Naive thymus-derived CD4-positive, alpha-beta T cell (primary cell): ENCODE measurements around the gene CACNG4. TPM values are rescaled to one million over a fixed set of nuclear protein-coding genes. Genes with fewer than 3 reads are reported as not detected.

Source experiments
- ATAC-seq: fragments of 150-1000 bp; cut with Tn5 transposase; 2 replicates; pipeline ENCODE4 v1.10.0; 2021; ENCODE audit warnings: mild to moderate bottlenecking, moderate library complexity
- CTCF ChIA-PET: fragments of 350-600 bp; sonication (Branson Sonifier 250); formaldehyde crosslinking; loops from one replicate; lab custom pipeline; 2021; ENCODE audit warnings: antibody characterized with exemption; lab: Charles Lee
- POLR2A ChIA-PET: fragments of 350-600 bp; sonication (Branson Sonifier 250); formaldehyde crosslinking; loops from one replicate; lab custom pipeline; 2021; ENCODE audit warnings: antibody characterized with exemption, inconsistent platforms; lab: Charles Lee
- DNase-seq, 9 donors: peaks; one replicate each; pipeline versions ENCODE4 v3.0.0 to v3.0.0-alpha.2; 2020 to 2022; ENCODE audit warnings: mixed read lengths in 1 of 9
- H3K27ac ChIP-seq: one replicate; pipeline ENCODE4 v1.7.0; 2013; ENCODE audit warnings: mild to moderate bottlenecking, low read depth, low read length, moderate library complexity
- H3K27me3 ChIP-seq, 2 donors: one replicate each; pipeline ENCODE4 v1.7.0; 2013; ENCODE audit warnings: low read length in 2 of 2, mild to moderate bottlenecking in 2 of 2, moderate library complexity in 2 of 2; ENCODE audit not compliant: control insufficient read depth in 2 of 2, insufficient read depth in 2 of 2
- H3K36me3 ChIP-seq, 3 experiments: 1 replicate in 2 of 3; 2 replicates in 1 of 3; pipeline ENCODE4 v1.7.0; 2013; ENCODE audit warnings: low read length in 3 of 3, mild to moderate bottlenecking in 3 of 3, moderate library complexity in 1 of 3; ENCODE audit not compliant: insufficient read depth in 3 of 3, control insufficient read depth in 2 of 3
- H3K4me1 ChIP-seq, 2 donors: one replicate each; pipeline ENCODE4 v1.7.0; 2013; ENCODE audit warnings: low read length in 2 of 2, mild to moderate bottlenecking in 2 of 2, moderate library complexity in 1 of 2; ENCODE audit not compliant: control insufficient read depth in 2 of 2, insufficient read depth in 2 of 2
- H3K4me3 ChIP-seq: 2 replicates; pipeline ENCODE4 v1.7.0; 2013; ENCODE audit warnings: mild to moderate bottlenecking, low read length
- H3K9me3 ChIP-seq, 3 experiments: 1 replicate in 2 of 3; 2 replicates in 1 of 3; pipeline ENCODE4 v1.7.0; 2013; ENCODE audit warnings: low read length in 3 of 3; ENCODE audit not compliant: control insufficient read depth in 2 of 3
- H3K27ac Mint-ChIP-seq, 9 donors: one replicate each; pipeline ENCODE4 v1.8.0; 2020 to 2022; ENCODE audit warnings: mixed read lengths in 9 of 9, mild to moderate bottlenecking in 8 of 9, moderate library complexity in 5 of 9, inconsistent platforms in 2 of 9
- H3K27me3 Mint-ChIP-seq, 5 donors: one replicate each; pipeline ENCODE4 v1.8.0; 2021 to 2022; ENCODE audit warnings: mixed read lengths in 5 of 5, mild to moderate bottlenecking in 1 of 5
- H3K36me3 Mint-ChIP-seq, 5 donors: one replicate each; pipeline ENCODE4 v1.8.0; 2020 to 2022; ENCODE audit warnings: mixed read lengths in 5 of 5, mild to moderate bottlenecking in 3 of 5, inconsistent platforms in 1 of 5
- H3K4me1 Mint-ChIP-seq, 7 donors: one replicate each; pipeline ENCODE4 v1.8.0; 2020 to 2022; ENCODE audit warnings: mixed read lengths in 7 of 7, mild to moderate bottlenecking in 3 of 7, inconsistent platforms in 1 of 7
- H3K4me3 Mint-ChIP-seq, 10 donors: one replicate each; pipeline ENCODE4 v1.8.0; 2020 to 2022; ENCODE audit warnings: mild to moderate bottlenecking in 10 of 10, mixed read lengths in 10 of 10, moderate library complexity in 6 of 10, inconsistent platforms in 2 of 10
- H3K9me3 Mint-ChIP-seq, 11 donors: one replicate each; pipeline ENCODE4 v1.8.0; 2020 to 2022; ENCODE audit warnings: mixed read lengths in 11 of 11, mild to moderate bottlenecking in 4 of 11, inconsistent platforms in 1 of 11, moderate library complexity in 1 of 11
- intact Hi-C, 2 donors: fragments of 100-400 bp; cut with micrococcal nuclease; formaldehyde crosslinking; loops; one replicate each; pipeline ENCODE4 v1.15.1; 2023
- polyA plus RNA-seq, 2 donors: library from polyadenylated mRNA; unstranded; fragments of 300-500 nt; fragmentation: Illumina TruSeq; gene quantifications; one replicate each; pipeline ENCODE4 v1.2.3, GENCODE V29; 2021
- total RNA-seq, 6 experiments: library from RNA in 5 of 6; stranded (reverse) in 5 of 6; gene quantifications; 1 replicate in 5 of 6; 2 replicates in 1 of 6; pipeline ENCODE4 v1.2.3 and lab custom pipeline; 2021 to 2026

The CACNG4 gene
- total and polyA plus RNA-seq, 7 experiments from 2014 or later, result not detected

- CTCF ChIA-PET, result no interaction called here
- Histone ChIP-seq H3K4me3 (no peak overlapping the region), H3K4me1 (no peaks in the 10 kb centered on the region), H3K9me3 (no peaks in the 10 kb centered on the region), H3K36me3 (peaks cover 0 to 16% (median 7%) of the 10 kb centered on the region in 3 experiments), H3K27ac (no peak overlapping the region), H3K27me3 (no peaks in the 10 kb centered on the region)
- POLR2A ChIA-PET, result no interaction called here
- ATAC-seq (no peak), DNase-seq (no peak)
- Mint-ChIP-seq H3K27me3 (no peaks in the 10 kb centered on the region), H3K27ac (no peak overlapping the region), H3K36me3 (peaks cover 8 to 56% (median 37%) of the 10 kb centered on the region in 5 donors), H3K4me1 (no peaks in the 10 kb centered on the region), H3K9me3 (peaks cover 0 to 10% (median 0%) of the 10 kb centered on the region in 11 donors), H3K4me3 (no peak overlapping the region)
- intact Hi-C loops, result no loop called here
Observed at GRCh38 chr17:67074781-67075180, 110.3 kb downstream of the CACNG4 start.

- no peak overlapping the region for H3K27ac Mint-ChIP-seq
- CTCF ChIA-PET, result no interaction called here
- Histone ChIP-seq H3K9me3 (no peaks in the 10 kb centered on the region), H3K4me1 (peaks cover 0 to 5% of the 10 kb centered on the region in 2 donors), H3K27ac (no peak overlapping the region), H3K27me3 (no peaks in the 10 kb centered on the region), H3K36me3 (peaks cover 0 to 17% (median 7%) of the 10 kb centered on the region in 3 experiments), H3K4me3 (no peak overlapping the region)
- intact Hi-C loops, result no loop called here
- POLR2A ChIA-PET, result no interaction called here
- ATAC-seq (no peak), DNase-seq (no peak)
- peaks cover 8 to 53% (median 26%) of the 10 kb centered on the region in 5 donors for H3K36me3 Mint-ChIP-seq
- no peak overlapping the region for H3K4me3 Mint-ChIP-seq
- H3K9me3 Mint-ChIP-seq, result peaks cover 0 to 5% (median 0%) of the 10 kb centered on the region in 11 donors
- no peaks in the 10 kb centered on the region for H3K27me3 Mint-ChIP-seq
- peaks cover 0 to 13% (median 8%) of the 10 kb centered on the region in 7 donors for H3K4me1 Mint-ChIP-seq
Observed at GRCh38 chr17:67076290-67076689, 111.8 kb downstream of the CACNG4 start.

- peaks cover 0 to under 1% (median 0%) of the 10 kb centered on the region in 11 donors for H3K9me3 Mint-ChIP-seq
- Histone ChIP-seq H3K4me3 (no peak overlapping the region), H3K36me3 (peaks cover 0 to 21% (median 7%) of the 10 kb centered on the region in 3 experiments), H3K9me3 (no peaks in the 10 kb centered on the region), H3K4me1 (peaks cover 9 to 15% of the 10 kb centered on the region in 2 donors), H3K27me3 (no peaks in the 10 kb centered on the region), H3K27ac (no peak overlapping the region)
- DNase-seq (no peak), ATAC-seq (no peak)
- peaks cover 10 to 25% (median 20%) of the 10 kb centered on the region in 7 donors for H3K4me1 Mint-ChIP-seq
- H3K27me3 Mint-ChIP-seq, result no peaks in the 10 kb centered on the region
- POLR2A ChIA-PET, result no interaction called here
- intact Hi-C loops, result no loop called here
- peaks cover 8 to 45% (median 15%) of the 10 kb centered on the region in 5 donors for H3K36me3 Mint-ChIP-seq
- H3K27ac Mint-ChIP-seq, result peak overlapping the region in 1 of 9 donors; percentile 1
- CTCF ChIA-PET, result interaction anchor here (0.7 kb wide), 1 partner anchor 104 kb away, joined by 3 read pairs; no protein-coding TSS in a partner anchor
- no peak overlapping the region for H3K4me3 Mint-ChIP-seq
Observed at GRCh38 chr17:67078292-67078691, 113.8 kb downstream of the CACNG4 start.

- Histone ChIP-seq H3K27ac (no peak overlapping the region), H3K9me3 (no peaks in the 10 kb centered on the region), H3K36me3 (peaks cover 0 to 21% (median 7%) of the 10 kb centered on the region in 3 experiments), H3K4me1 (peaks cover 9 to 19% of the 10 kb centered on the region in 2 donors), H3K4me3 (no peak overlapping the region), H3K27me3 (no peaks in the 10 kb centered on the region)
- intact Hi-C loops, result no loop called here
- H3K36me3 Mint-ChIP-seq, result peaks cover 4 to 37% (median 14%) of the 10 kb centered on the region in 5 donors
- no peaks in the 10 kb centered on the region for H3K9me3 Mint-ChIP-seq
- peaks cover 14 to 31% (median 24%) of the 10 kb centered on the region in 7 donors for H3K4me1 Mint-ChIP-seq
- no peaks in the 10 kb centered on the region for H3K27me3 Mint-ChIP-seq
- no peak overlapping the region for H3K4me3 Mint-ChIP-seq
- peak overlapping the region in 2 of 9 donors; percentile 12 to 62 for H3K27ac Mint-ChIP-seq
- CTCF ChIA-PET, result no interaction called here
- ATAC-seq (no peak), DNase-seq (no peak)
- POLR2A ChIA-PET, result interaction anchor here (0.6 kb wide), 1 partner anchor 615 kb away, joined by 3 read pairs; no protein-coding TSS in a partner anchor
Observed at GRCh38 chr17:67079491-67079890, 115.0 kb downstream of the CACNG4 start.

GRCh38 chr17:67080804-67081203, 116.3 kb downstream of the CACNG4 start:
- H3K27ac Mint-ChIP-seq, result peak overlapping the region in 5 of 9 donors; percentile 17 to 88 (median 48)
- Histone ChIP-seq H3K4me3 (no peak overlapping the region), H3K27ac (no peak overlapping the region), H3K4me1 (peaks cover 9 to 19% of the 10 kb centered on the region in 2 donors), H3K9me3 (no peaks in the 10 kb centered on the region), H3K36me3 (peaks cover 0 to 21% (median 7%) of the 10 kb centered on the region in 3 experiments), H3K27me3 (no peaks in the 10 kb centered on the region)
- H3K36me3 Mint-ChIP-seq, result peaks cover 5 to 35% (median 13%) of the 10 kb centered on the region in 5 donors
- H3K9me3 Mint-ChIP-seq, result no peaks in the 10 kb centered on the region
- H3K4me3 Mint-ChIP-seq, result no peak overlapping the region
- POLR2A ChIA-PET, result interaction anchor here (0.6 kb wide), 1 partner anchor 743 kb away, joined by 3 read pairs; no protein-coding TSS in a partner anchor
- H3K4me1 Mint-ChIP-seq, result peaks cover 14 to 33% (median 24%) of the 10 kb centered on the region in 7 donors
- no peak for ATAC-seq
- intact Hi-C loops, result loop anchor here (5.0 to 10.0 kb wide), 3 partner anchors 364 to 879 kb away; no protein-coding TSS in a partner anchor
- no peak for DNase-seq
- no peaks in the 10 kb centered on the region for H3K27me3 Mint-ChIP-seq
- CTCF ChIA-PET, result no interaction called here

GRCh38 chr17:67082107-67082506, 117.6 kb downstream of the CACNG4 start:
- peak overlapping the region; percentile 12 for H3K27ac ChIP-seq
- intact Hi-C loops, result loop anchor here (5.0 to 10.0 kb wide), 3 partner anchors 365 to 880 kb away; no protein-coding TSS in a partner anchor
- ChIA-PET CTCF (no interaction called here), POLR2A (no interaction called here)
- H3K9me3 ChIP-seq, result no peaks in the 10 kb centered on the region
- Mint-ChIP-seq H3K36me3 (peaks cover 5 to 35% (median 16%) of the 10 kb centered on the region in 5 donors), H3K27me3 (no peaks in the 10 kb centered on the region), H3K4me1 (peaks cover 14 to 37% (median 24%) of the 10 kb centered on the region in 7 donors), H3K4me3 (peak overlapping the region in 7 of 10 donors; percentile 7 to 57 (median 39)), H3K9me3 (no peaks in the 10 kb centered on the region), H3K27ac (peak overlapping the region; percentile 53 to 83 (median 68))
- H3K36me3 ChIP-seq, result peaks cover 0 to 23% (median 7%) of the 10 kb centered on the region in 3 experiments
- DNase-seq (peak in 6 of 9 donors; percentile 38 to 70 (median 60)), ATAC-seq (peak; percentile 79)
- peaks cover 9 to 19% of the 10 kb centered on the region in 2 donors for H3K4me1 ChIP-seq
- H3K4me3 ChIP-seq, result no peak overlapping the region
- H3K27me3 ChIP-seq, result no peaks in the 10 kb centered on the region
